SK-N-SH treated with all-trans-retinoic acid at 6 μM for 48 hours (cell line): ENCODE results near the gene ERGIC1.

Source experiments
- ZC3H10 ChIP-seq: fragments of 250-450 bp; sonication (Bioruptor Pico); IDR thresholded peaks from 2 replicates; pipeline ENCODE4 v1.5.1; 2021; ENCODE audit warnings: mild to moderate bottlenecking, moderate library complexity
- ZNF70 ChIP-seq: fragments of 450-650 bp; formaldehyde crosslinking; IDR thresholded peaks from 2 replicates; pipeline ENCODE4 v1.5.0; 2020; ENCODE audit warnings: mild to moderate bottlenecking, moderate library complexity
- TF ChIP-seq, protein P1 (sequence below): fragments of 250-450 bp; sonication (Bioruptor Pico); IDR thresholded peaks from 2 replicates; pipeline ENCODE4 v1.8.0; 2020; ENCODE audit warnings: mild to moderate bottlenecking, moderate library complexity, borderline replicate concordance

DNA sequence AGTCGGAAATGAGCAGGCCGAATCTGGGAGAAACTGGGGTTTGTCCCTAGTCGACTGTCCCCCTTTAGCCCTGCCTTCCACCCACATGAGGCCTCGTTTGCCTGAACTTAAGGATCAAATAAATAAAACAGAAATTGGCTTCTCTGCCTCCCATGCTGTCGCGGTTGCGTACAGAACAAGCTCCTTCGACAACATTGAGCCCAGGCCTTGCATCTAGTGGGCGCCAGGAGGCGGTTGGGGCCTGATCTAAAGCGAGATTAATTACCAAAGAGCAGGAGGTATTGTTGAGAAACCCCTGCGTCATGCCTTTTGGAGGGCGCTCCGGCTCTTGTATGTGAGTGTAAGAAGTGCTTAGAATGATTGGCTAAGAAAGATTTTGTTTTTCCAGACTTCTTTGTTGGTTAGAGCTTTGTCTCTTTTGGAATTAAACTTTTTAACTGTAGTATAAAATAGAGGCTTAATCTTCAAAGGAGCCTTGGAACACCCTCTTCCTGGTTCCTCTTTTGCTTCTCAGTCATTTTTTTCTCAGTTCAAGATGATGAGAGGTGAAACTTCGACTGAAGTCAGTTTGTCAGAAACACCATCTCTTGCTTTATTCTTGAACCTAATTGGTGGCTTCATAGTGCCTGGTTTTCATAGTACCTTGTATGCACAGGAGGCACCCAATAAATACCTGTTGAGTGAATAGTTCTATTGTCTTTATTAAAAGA lies 150.3 kb downstream of the ERGIC1 start:
- TF ChIP-seq ZC3H10 (CRISPR knock-in tag) (no peak), ZNF70 (no peak)
- TF ChIP-seq, protein P1, sequence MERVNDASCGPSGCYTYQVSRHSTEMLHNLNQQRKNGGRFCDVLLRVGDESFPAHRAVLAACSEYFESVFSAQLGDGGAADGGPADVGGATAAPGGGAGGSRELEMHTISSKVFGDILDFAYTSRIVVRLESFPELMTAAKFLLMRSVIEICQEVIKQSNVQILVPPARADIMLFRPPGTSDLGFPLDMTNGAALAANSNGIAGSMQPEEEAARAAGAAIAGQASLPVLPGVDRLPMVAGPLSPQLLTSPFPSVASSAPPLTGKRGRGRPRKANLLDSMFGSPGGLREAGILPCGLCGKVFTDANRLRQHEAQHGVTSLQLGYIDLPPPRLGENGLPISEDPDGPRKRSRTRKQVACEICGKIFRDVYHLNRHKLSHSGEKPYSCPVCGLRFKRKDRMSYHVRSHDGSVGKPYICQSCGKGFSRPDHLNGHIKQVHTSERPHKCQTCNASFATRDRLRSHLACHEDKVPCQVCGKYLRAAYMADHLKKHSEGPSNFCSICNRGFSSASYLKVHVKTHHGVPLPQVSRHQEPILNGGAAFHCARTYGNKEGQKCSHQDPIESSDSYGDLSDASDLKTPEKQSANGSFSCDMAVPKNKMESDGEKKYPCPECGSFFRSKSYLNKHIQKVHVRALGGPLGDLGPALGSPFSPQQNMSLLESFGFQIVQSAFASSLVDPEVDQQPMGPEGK, result 0 out of 2 replicates have a peak, but pooled peaks have one; percentile 5
